ENCODE data around the gene SPTBN2.

SPTBN2 gene

GRCh38 chr11:66637557-66638176 lies 91.3 kb downstream of the SPTBN2 start:
- DNase-seq, result no peak

- DNase-seq, result no peak
These were observed 92.6 kb downstream of the SPTBN2 start for GRCh38 chr11:66636411-66636810.
